GM19099 (cell line): ENCODE data around the gene HAUS1.

ENCODE experiments used
- POLR2A ChIP-seq: IDR thresholded peaks from 3 replicates; pipeline ENCODE4 v1.6.1; 2011; ENCODE audit warnings: low read depth; ENCODE audit not compliant: insufficient read length; ENCODE audit errors: extremely low read depth

Gene HAUS1

DNA sequence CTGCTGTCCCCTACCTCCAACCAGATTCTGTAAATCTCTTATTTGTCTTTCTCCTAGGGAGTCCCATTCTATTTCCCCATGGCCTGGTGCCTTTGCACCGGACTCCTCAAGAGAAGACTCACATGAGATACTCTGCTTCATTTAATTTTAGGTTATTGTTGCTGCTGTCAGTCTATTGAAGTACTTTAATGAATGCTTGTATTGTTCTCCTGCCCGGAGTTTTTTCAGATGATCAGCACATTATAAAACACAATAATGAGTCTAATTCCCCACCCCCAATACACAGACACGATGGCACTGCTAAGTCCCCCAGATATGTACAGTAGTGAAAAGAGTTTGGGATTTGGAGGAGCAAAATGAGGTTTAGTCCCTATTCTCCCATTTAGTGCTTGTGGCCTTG lies 58.9 kb downstream of the HAUS1 start:
- TF ChIP-seq POLR2A: no peak

DNA sequence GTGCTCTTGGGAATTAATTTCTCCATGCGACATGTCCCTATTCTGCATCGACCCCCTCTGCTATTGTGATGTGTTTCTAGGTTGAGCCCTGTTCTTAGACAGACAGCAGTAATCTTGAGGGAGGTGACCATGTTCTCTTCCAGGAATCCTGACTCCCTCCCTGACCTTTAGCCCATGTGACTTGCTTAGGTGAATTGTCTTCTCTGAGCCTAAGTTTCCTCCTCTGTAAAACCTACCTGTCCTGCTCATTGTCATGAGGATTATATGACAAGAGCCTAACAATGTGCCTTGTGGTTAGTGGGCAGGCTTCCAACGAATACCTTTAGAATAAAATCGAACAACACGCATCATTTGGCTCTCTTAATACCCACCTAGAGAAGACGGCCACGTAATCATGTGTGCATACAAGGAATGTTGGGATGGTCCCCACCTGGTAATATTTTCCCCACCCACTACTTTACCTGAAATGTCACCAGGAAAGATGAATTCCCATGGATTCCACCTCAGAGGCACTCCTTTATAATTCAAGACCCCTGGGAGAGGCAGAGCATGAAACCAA lies 59.8 kb downstream of the HAUS1 start:
- no peak for TF ChIP-seq POLR2A

DNA sequence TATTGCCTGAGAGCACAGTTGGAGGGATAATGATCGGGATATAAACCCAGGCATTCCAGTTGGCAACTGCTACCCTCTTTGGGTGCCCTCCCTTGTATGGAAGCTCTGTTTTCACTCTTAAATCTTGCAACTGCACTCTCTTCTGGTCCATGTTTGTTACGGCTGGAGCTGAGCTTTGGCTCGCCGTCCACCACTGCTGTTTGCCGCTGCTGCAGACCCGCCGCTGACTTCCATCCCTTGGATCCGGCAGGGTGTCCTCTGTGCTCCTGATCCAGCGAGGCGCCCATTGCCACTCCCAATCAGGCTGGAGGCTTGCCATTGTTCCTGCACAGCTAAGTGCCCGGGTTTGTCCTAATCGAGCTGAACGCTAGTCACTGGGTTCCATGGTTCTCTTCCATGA lies 60.7 kb downstream of the HAUS1 start:
- no peak for TF ChIP-seq POLR2A

DNA sequence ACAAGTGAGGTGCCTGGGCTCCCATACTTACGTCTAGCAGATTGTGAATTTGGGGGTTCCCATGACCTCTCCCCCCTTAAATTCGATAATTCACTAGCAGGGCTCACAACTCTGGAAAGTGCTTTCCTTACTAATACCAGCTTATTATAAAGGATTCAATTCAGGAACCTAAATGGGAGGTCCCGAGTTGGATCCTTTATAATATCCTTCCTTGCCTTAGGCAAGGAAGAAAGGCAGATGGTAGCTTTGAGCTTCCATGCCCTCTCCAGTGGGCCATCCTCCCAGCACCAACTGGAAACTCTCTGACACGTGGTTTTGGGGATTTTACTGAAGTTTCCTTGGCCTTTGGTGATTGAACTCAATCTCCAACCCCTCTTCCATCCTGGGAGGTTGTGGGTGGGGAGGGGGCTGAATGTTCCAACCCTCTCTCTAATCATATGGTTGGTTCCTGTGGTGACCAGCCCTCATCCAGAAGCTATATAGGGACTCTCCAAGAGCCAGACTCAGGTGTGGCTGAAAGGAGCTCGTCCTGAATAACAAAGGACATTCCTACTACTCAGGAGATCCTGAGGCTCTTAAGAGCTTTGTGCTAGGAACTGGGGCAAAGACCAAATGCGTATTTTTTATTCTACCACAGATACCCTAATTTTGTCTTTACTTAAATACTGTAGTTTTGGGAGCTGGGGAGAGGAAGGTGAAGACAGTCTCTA lies 62.2 kb downstream of the HAUS1 start:
- TF ChIP-seq POLR2A: no peak

DNA sequence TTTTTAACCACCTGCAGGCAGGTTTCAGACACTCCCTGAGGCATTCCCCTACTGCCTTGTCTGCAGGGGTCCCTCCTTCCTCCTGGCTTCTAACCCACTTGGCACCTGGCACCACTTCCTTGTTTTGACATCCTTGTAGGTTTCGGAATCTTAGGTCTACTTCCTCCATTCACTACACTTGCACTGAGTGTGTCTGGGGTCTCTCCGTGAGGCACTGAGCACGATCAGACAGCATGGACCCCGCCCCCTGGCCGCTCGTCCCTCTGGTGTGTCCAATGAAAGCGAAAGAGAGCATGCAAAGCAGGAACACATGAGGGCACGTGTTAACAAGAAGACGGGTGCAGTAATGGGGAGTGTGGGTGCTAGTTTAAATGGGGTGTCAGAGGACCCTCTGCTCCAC lies 63.8 kb downstream of the HAUS1 start:
- TF ChIP-seq POLR2A: no peak

DNA sequence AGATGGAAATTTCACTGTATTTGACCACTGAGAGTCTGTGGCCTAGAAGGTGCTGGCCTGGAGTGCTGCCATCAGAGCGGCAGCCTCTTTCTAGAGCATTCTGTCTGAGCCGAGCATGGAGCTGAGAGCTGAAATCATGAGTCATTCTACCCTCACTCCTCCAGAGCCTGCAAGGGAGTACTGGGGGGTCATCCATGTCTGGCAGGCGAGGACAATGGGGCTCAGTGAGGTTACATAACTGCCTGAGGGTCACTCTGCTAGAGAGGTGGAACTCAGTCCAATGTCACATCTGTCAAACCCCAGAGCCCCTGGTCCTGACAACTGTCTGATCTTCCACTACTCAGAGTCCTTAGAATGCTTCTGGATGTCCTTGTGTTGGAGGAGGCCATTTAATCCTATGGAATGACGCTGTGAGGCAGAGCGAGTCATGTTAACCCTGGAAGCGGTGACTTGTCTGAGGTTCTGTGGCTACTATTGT lies 65.3 kb downstream of the HAUS1 start:
- no peak for TF ChIP-seq POLR2A

DNA sequence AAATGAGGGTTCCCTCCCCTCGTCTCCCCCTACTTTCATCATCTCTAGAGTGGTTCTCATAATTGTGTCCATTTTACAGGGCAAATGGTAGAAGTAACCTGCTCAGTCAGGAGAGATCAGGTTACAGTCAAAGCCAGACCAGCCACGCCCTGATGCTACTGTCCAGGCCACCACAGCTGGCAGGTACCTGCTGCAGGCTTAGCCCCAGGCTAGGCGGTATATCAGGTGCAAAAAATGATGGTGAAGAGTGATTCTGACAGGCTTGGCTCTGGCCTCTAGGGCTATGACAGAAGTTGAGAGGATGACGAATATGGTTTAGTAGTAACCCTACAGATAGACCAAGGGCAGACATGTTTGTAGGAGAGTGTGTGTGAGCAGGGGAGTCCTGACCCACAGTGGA lies 67.1 kb downstream of the HAUS1 start:
- no peak for TF ChIP-seq POLR2A

DNA sequence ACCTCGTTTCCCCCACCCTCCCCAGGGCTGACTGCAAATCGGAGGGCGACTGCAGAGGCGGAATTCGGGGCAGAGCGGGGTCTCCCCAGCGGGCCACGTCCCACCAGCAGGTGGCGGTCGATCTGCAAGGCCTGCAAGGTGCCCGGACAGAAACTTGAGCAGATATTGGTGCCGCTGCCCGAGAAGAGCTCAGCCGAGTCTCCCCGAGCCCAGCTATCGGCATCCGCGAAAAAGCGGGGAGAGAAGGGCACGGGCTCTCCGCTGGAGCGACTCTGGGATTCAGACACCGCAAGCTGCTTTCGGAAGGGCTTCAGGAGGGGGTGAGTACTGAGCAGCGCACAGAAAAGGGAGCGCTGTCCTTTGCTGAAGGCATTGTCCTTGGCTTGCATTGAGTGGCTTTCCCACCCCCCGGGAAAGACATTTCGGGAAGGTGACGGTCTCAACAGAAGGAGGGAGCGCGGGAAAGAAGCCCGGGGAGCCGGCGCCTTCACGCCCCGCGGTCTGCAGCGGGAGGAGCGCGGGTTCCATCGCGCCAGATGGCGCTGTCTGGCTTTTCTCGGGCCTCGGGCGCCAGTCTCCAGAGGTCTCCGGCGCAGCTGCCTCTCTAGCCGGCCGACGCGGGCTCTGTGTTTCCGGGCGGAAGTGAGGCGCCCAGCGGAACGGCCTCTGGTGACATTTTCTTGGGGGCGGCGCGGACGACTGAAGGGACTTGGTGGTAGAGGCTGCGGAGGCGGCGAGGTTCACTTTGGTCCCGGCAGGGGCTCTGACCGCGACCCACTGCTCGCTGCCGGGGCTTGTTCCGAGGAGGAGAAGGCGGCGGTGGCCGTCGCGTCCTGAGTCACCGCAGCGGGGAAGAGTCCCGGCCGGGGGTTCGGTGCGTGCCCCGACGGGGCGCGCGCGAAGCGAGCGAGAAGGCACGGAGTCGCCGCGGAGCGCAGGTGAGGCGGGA lies 69.5 kb downstream of the HAUS1 start:
- TF ChIP-seq POLR2A: peak; percentile 95

DNA sequence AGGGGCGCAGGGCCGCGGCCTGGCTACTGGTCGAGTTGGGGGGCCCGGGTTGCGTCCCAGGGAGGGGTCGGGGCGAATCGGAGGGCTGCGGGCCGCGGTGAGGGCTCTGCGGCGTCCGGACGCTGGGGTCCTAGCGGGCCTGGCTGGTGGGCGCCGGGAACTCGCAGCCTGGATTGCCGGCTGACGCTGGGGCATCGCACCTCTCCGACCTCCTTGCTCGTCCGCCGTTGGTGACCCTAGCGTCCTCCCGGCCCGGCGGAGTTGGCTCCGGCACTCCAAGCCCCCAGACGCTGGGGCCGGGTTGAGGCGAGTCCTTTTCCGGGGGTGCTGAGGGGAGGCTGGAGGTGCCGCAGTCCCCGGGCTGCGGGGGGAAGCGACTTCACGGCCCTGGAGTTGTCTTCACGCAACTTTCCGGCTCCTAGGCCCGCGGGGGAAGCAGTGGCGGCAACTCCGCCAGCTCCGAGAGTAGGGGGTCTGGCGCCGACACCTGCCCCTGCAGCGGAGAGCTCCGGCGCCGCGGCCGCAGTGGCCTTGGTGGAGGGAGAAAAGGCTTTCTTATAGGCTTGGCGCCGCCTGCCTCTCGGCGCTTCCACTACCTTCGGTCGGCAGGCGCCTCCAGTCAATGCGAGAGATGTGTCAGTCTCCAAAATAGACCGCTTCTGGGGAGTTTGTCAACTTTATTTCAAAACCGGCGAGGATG lies 70.3 kb downstream of the HAUS1 start:
- TF ChIP-seq POLR2A: peak; percentile 48

DNA sequence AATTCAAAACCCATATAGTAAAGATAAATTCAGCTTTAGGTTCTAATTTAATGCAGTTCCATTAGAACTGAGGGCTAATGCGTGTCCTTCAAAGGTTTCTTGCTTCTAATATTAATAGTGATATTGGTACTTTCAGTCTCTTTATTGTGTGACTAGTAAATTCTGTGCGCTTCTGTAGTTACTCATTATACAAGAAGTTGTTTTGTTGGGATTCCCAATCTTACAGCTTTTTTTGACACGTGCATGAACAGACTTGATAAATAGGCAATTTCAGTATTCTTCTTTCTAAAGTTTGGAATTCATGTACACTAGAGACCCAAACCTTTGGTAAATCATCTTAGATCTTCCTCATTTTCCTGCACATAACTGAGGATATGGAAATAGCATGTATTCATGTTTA lies 71.8 kb downstream of the HAUS1 start:
- TF ChIP-seq POLR2A: no peak
